Measurements from ENCODE around the gene TAF1A.

GRCh38 chr1:222601257-222601656 is 11.5 kb upstream of the TAF1A start:
- TF ChIP-seq EZH2 (IDR thresholded peaks at IDR 0.05) (no peak), MAX (IDR thresholded peaks at IDR 0.05) (no peak), CTCF (IDR thresholded peaks at IDR 0.05 in 2 of 3, conservative IDR thresholded peaks at IDR 0.05 in 1 of 3; ENCODE audit: borderline replicate concordance in 1 of 3, insufficient read depth in 1 of 3, low read depth in 2 of 3, low read length in 2 of 3) (no peak), RAD21 (IDR thresholded peaks at IDR 0.05; ENCODE audit: low read depth) (no peak), POLR2A (IDR thresholded peaks at IDR 0.05; ENCODE audit: borderline replicate concordance, extremely low read depth, insufficient read depth, insufficient read length) (no peak), YY1 (IDR thresholded peaks at IDR 0.05; ENCODE audit: extremely low read depth, insufficient replicate concordance, low read depth, low read length) (no peak), ELF1 (IDR thresholded peaks at IDR 0.05; ENCODE audit: borderline replicate concordance, low read depth) (no peak)

All from HCT116 (cell line).